CD4-positive, alpha-beta memory T cell (primary cell): ENCODE data around the gene NRXN3. TPM values are rescaled to one million over a fixed set of nuclear protein-coding genes. Genes with fewer than 3 reads are reported as not detected.

Source experiments
- CTCF ChIA-PET: fragments of 350-600 bp; sonication (Branson Sonifier 250); formaldehyde crosslinking; loops from one replicate; lab custom pipeline; 2021; ENCODE audit warnings: inconsistent platforms; ENCODE audit not compliant: partially characterized antibody; lab: Charles Lee
- POLR2A ChIA-PET: fragments of 350-600 bp; sonication (Branson Sonifier 250); formaldehyde crosslinking; loops from one replicate; lab custom pipeline; 2021; ENCODE audit not compliant: partially characterized antibody; lab: Charles Lee
- DNase-seq, 5 donors: peaks; one replicate each; pipeline versions ENCODE4 v3.0.0 to v3.0.0-alpha.2; 2020 to 2022; ENCODE audit warnings: mixed read lengths in 1 of 5
- H3K27ac ChIP-seq: one replicate; pipeline ENCODE4 v1.7.0; 2013; ENCODE audit warnings: low read depth, low read length
- H3K27me3 ChIP-seq: 2 replicates; pipeline ENCODE4 v1.7.0; 2013; ENCODE audit warnings: mild to moderate bottlenecking, low read length, moderate library complexity; ENCODE audit not compliant: insufficient read depth
- H3K36me3 ChIP-seq: 2 replicates; pipeline ENCODE4 v1.7.0; 2013; ENCODE audit warnings: mild to moderate bottlenecking, low read length, moderate library complexity; ENCODE audit not compliant: insufficient read depth
- H3K4me1 ChIP-seq: 2 replicates; pipeline ENCODE4 v1.7.0; 2013; ENCODE audit warnings: mild to moderate bottlenecking, low read length, moderate library complexity; ENCODE audit not compliant: insufficient read depth
- H3K4me3 ChIP-seq, 2 donors: one replicate each; pipeline ENCODE4 v1.7.0; 2013; ENCODE audit warnings: low read length in 2 of 2, mild to moderate bottlenecking in 1 of 2
- H3K9me3 ChIP-seq, 2 donors: one replicate each; pipeline ENCODE4 v1.7.0; 2013; ENCODE audit warnings: low read length in 2 of 2, control low read depth in 1 of 2; ENCODE audit not compliant: control insufficient read depth in 1 of 2
- H3K27ac Mint-ChIP-seq, 7 donors: one replicate each; pipeline ENCODE4 v1.8.0; 2020 to 2021; ENCODE audit warnings: mixed read lengths in 7 of 7, mild to moderate bottlenecking in 6 of 7, inconsistent platforms in 3 of 7, moderate library complexity in 3 of 7
- H3K27me3 Mint-ChIP-seq, 2 donors: one replicate each; pipeline ENCODE4 v1.8.0; 2020 to 2021; ENCODE audit warnings: mixed read lengths in 2 of 2
- H3K36me3 Mint-ChIP-seq, 2 donors: one replicate each; pipeline ENCODE4 v1.8.0; 2020 to 2021; ENCODE audit warnings: mixed read lengths in 2 of 2, inconsistent platforms in 1 of 2, mild to moderate bottlenecking in 1 of 2
- H3K4me1 Mint-ChIP-seq, 4 donors: one replicate each; pipeline ENCODE4 v1.8.0; 2020 to 2021; ENCODE audit warnings: mixed read lengths in 4 of 4, mild to moderate bottlenecking in 1 of 4
- H3K4me3 Mint-ChIP-seq, 8 donors: one replicate each; pipeline ENCODE4 v1.8.0; 2020 to 2021; ENCODE audit warnings: mixed read lengths in 8 of 8, mild to moderate bottlenecking in 7 of 8, moderate library complexity in 6 of 8, inconsistent platforms in 3 of 8
- H3K9me3 Mint-ChIP-seq, 8 donors: one replicate each; pipeline ENCODE4 v1.8.0; 2020 to 2021; ENCODE audit warnings: mixed read lengths in 8 of 8, mild to moderate bottlenecking in 5 of 8, inconsistent platforms in 3 of 8, moderate library complexity in 1 of 8
- intact Hi-C: fragments of 100-400 bp; cut with micrococcal nuclease; formaldehyde crosslinking; loops from one replicate; pipeline ENCODE4 v1.15.1; 2023
- polyA plus RNA-seq, 2 donors: library from polyadenylated mRNA; unstranded; fragments of 300-500 nt; fragmentation: Illumina TruSeq; gene quantifications; one replicate each; pipeline ENCODE4 v1.2.3, GENCODE V29; 2021
- total RNA-seq, 2 experiments: library from RNA; stranded (reverse); gene quantifications; one replicate each; pipeline ENCODE4 v1.2.3, GENCODE V29; 2021

Gene NRXN3
- total and polyA plus RNA-seq, 4 experiments from 2014 or later = not detected

DNA sequence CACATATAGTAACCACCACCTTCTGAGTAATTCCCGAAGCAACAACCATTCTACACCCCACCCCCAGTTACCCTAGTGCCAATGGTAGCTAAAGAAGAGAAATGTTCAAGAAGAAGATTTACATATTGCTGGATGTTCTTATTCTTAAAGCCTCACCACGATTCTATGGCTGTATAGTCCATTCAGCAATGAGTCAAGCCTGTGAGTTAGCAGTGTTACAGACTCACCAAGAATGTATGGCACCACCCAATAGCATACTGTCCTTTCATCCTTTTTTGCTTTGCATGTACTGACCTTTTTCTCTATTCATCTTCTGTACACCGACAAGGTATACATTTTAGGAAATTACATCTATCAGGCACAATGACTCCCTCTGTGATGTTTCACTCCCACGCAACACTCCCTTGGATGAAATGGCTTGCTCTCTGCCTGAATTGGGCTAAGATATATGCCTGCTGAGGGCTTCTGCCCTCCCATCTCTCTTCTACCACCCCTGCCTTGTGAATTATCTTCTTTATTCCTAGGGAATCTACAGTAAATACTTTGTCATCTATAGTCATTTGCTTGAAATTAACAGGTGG lies 1095.3 kb downstream of the NRXN3 start:
- POLR2A ChIA-PET = no interaction called here
- intact Hi-C loops = no loop called here
- Mint-ChIP-seq H3K27me3 (no peaks in the 10 kb centered on the region), H3K4me3 (no peak overlapping the region), H3K27ac (no peak overlapping the region), H3K9me3 (peaks cover 0 to 5% (median 3%) of the 10 kb centered on the region in 8 donors), H3K4me1 (no peaks in the 10 kb centered on the region), H3K36me3 (no peaks in the 10 kb centered on the region)
- H3K27me3 ChIP-seq = no peaks in the 10 kb centered on the region
- H3K4me3 ChIP-seq = no peak overlapping the region
- H3K36me3 ChIP-seq = no peaks in the 10 kb centered on the region
- H3K27ac ChIP-seq = no peak overlapping the region
- H3K9me3 ChIP-seq = no peaks in the 10 kb centered on the region
- DNase-seq = no peak
- no peaks in the 10 kb centered on the region for H3K4me1 ChIP-seq
- CTCF ChIA-PET = no interaction called here

DNA sequence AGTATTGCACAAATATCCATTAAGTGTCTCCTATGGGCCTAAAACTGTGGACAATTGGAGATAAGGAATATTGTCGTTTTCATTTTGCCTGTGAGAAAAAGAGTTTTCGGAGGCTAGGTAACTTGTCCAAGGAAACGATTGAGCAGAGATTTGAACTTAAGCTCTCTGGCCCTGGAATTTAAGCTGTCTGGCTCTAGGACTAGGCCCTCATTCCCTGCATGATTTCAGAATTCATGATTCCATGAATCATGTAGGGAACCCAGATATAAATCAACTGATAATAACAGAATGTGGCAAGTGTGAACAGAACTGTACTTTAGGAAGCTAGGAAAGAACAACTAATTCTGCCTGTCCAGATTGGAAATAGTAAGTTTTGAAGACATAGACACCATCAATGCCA lies 1100.2 kb downstream of the NRXN3 start:
- no peak overlapping the region for H3K4me3 Mint-ChIP-seq
- Histone ChIP-seq H3K36me3 (no peaks in the 10 kb centered on the region), H3K9me3 (no peaks in the 10 kb centered on the region), H3K4me1 (no peaks in the 10 kb centered on the region), H3K4me3 (no peak overlapping the region), H3K27ac (no peak overlapping the region), H3K27me3 (no peaks in the 10 kb centered on the region)
- no peaks in the 10 kb centered on the region for H3K27me3 Mint-ChIP-seq
- POLR2A ChIA-PET = no interaction called here
- intact Hi-C loops = no loop called here
- no peaks in the 10 kb centered on the region for H3K4me1 Mint-ChIP-seq
- DNase-seq = no peak
- H3K36me3 Mint-ChIP-seq = no peaks in the 10 kb centered on the region
- H3K27ac Mint-ChIP-seq = no peak overlapping the region
- peaks cover 0 to 7% (median 3%) of the 10 kb centered on the region in 8 donors for H3K9me3 Mint-ChIP-seq
- CTCF ChIA-PET = no interaction called here

- no peak for DNase-seq
- POLR2A ChIA-PET = no interaction called here
- intact Hi-C loops = no loop called here
- Mint-ChIP-seq H3K4me1 (no peaks in the 10 kb centered on the region), H3K36me3 (no peaks in the 10 kb centered on the region), H3K4me3 (no peak overlapping the region), H3K9me3 (peaks cover 0 to 7% (median 3%) of the 10 kb centered on the region in 8 donors), H3K27me3 (no peaks in the 10 kb centered on the region), H3K27ac (no peak overlapping the region)
- Histone ChIP-seq H3K9me3 (no peaks in the 10 kb centered on the region), H3K27ac (no peak overlapping the region), H3K36me3 (no peaks in the 10 kb centered on the region), H3K4me1 (no peaks in the 10 kb centered on the region), H3K27me3 (no peaks in the 10 kb centered on the region), H3K4me3 (no peak overlapping the region)
- CTCF ChIA-PET = no interaction called here
Measured at GRCh38 chr14:79271122-79271521, 1100.9 kb downstream of the NRXN3 start.

GRCh38 chr14:79274641-79275291 lies 1104.6 kb downstream of the NRXN3 start:
- Histone ChIP-seq H3K9me3 (no peaks in the 10 kb centered on the region), H3K4me1 (no peaks in the 10 kb centered on the region), H3K27ac (no peak overlapping the region), H3K36me3 (no peaks in the 10 kb centered on the region), H3K27me3 (no peaks in the 10 kb centered on the region), H3K4me3 (no peak overlapping the region)
- peaks cover 0 to 14% (median 2%) of the 10 kb centered on the region in 8 donors for H3K9me3 Mint-ChIP-seq
- H3K4me1 Mint-ChIP-seq = peaks cover 0 to 4% (median under 1%) of the 10 kb centered on the region in 4 donors
- H3K36me3 Mint-ChIP-seq = no peaks in the 10 kb centered on the region
- ChIA-PET POLR2A (no interaction called here), CTCF (no interaction called here)
- intact Hi-C loops = no loop called here
- H3K4me3 Mint-ChIP-seq = no peak overlapping the region
- H3K27me3 Mint-ChIP-seq = peaks cover 5 to 6% of the 10 kb centered on the region in 2 donors
- no peak for DNase-seq
- H3K27ac Mint-ChIP-seq = no peak overlapping the region

DNA sequence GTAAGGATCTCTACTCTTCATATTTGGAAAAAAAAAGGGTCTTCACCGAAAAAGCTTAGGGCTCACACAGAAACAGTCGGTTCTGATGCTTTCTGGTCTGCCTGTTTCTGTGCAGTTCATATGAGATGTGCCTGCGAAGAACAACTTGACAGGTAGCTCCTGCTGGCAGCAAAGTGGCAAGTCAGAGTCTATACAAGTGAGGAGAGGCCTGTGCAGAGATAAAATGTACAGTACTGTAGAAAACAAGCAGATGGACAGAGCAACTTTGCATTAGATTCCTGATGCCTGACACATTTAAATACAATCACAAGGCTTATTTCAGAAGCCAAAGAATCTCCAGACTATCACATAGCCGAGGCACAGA lies 1105.1 kb downstream of the NRXN3 start:
- CTCF ChIA-PET = no interaction called here
- peaks cover 9 to 10% of the 10 kb centered on the region in 2 donors for H3K27me3 Mint-ChIP-seq

GRCh38 chr14:79278286-79278797 lies 1108.2 kb downstream of the NRXN3 start:
- intact Hi-C loops = no loop called here
- Histone ChIP-seq H3K9me3 (no peaks in the 10 kb centered on the region), H3K27me3 (no peaks in the 10 kb centered on the region), H3K36me3 (no peaks in the 10 kb centered on the region), H3K4me3 (no peak overlapping the region), H3K4me1 (no peaks in the 10 kb centered on the region), H3K27ac (no peak overlapping the region)
- peaks cover 0 to 5% (median under 1%) of the 10 kb centered on the region in 4 donors for H3K4me1 Mint-ChIP-seq
- peaks cover 17 to 22% of the 10 kb centered on the region in 2 donors for H3K27me3 Mint-ChIP-seq
- no peak for DNase-seq
- CTCF ChIA-PET = no interaction called here
- H3K27ac Mint-ChIP-seq = no peak overlapping the region
- POLR2A ChIA-PET = no interaction called here
- no peaks in the 10 kb centered on the region for H3K36me3 Mint-ChIP-seq
- peaks cover 0 to 21% (median 7%) of the 10 kb centered on the region in 8 donors for H3K9me3 Mint-ChIP-seq
- H3K4me3 Mint-ChIP-seq = no peak overlapping the region

More for the DNA sequence above, 1105.1 kb downstream of the NRXN3 start:
- H3K9me3 ChIP-seq = no peaks in the 10 kb centered on the region
- H3K36me3 Mint-ChIP-seq = no peaks in the 10 kb centered on the region
- peaks cover 0 to 5% (median under 1%) of the 10 kb centered on the region in 4 donors for H3K4me1 Mint-ChIP-seq
- H3K27ac ChIP-seq = no peak overlapping the region
- POLR2A ChIA-PET = no interaction called here
- no peaks in the 10 kb centered on the region for H3K36me3 ChIP-seq
- no peak for DNase-seq
- H3K4me3 ChIP-seq = no peak overlapping the region
- no peak overlapping the region for H3K4me3 Mint-ChIP-seq
- H3K27ac Mint-ChIP-seq = no peak overlapping the region
- intact Hi-C loops = no loop called here
- peaks cover 0 to 16% (median 3%) of the 10 kb centered on the region in 8 donors for H3K9me3 Mint-ChIP-seq
- H3K4me1 ChIP-seq = no peaks in the 10 kb centered on the region
- H3K27me3 ChIP-seq = no peaks in the 10 kb centered on the region

GRCh38 chr14:79278798-79279644 lies 1108.8 kb downstream of the NRXN3 start:
- no peak for DNase-seq
- Histone ChIP-seq H3K27ac (no peak overlapping the region), H3K27me3 (no peaks in the 10 kb centered on the region), H3K4me1 (no peaks in the 10 kb centered on the region), H3K9me3 (no peaks in the 10 kb centered on the region), H3K4me3 (no peak overlapping the region), H3K36me3 (no peaks in the 10 kb centered on the region)
- Mint-ChIP-seq H3K36me3 (no peaks in the 10 kb centered on the region), H3K27me3 (peaks cover 17 to 22% of the 10 kb centered on the region in 2 donors), H3K4me1 (peaks cover 0 to 5% (median under 1%) of the 10 kb centered on the region in 4 donors), H3K9me3 (peaks cover 0 to 19% (median 7%) of the 10 kb centered on the region in 8 donors), H3K27ac (no peak overlapping the region), H3K4me3 (no peak overlapping the region)
- intact Hi-C loops = no loop called here
- POLR2A ChIA-PET = no interaction called here
- CTCF ChIA-PET = no interaction called here
